HepG2 (cell line): ENCODE results near the gene ZFAND2A. TPM values are rescaled to one million over a fixed set of nuclear protein-coding genes. Genes with fewer than 3 reads are reported as not detected.

Experiments used
- ATAC-seq: fragments of 200-7000 bp; cut with Tn5 transposase; 3 replicates; pipeline ENCODE4 v1.9.1; 2020; ENCODE audit warnings: mild to moderate bottlenecking, moderate library complexity
- BruUV-seq: library from RNA; stranded (reverse); fragments of 400-500 nt; replicated peaks from 2 replicates; lab custom pipeline; 2021; lab: Mats Ljungman, UMichigan
- CTCF ChIA-PET: fragments of 300-600 bp; formaldehyde crosslinking; extraction: SDS; loops from one replicate; lab custom pipeline; 2021; ENCODE audit warnings: low total read pairs, inconsistent platforms, low intra/inter-chr PET ratio; lab: Yijun Ruan, JAX
- POLR2A ChIA-PET: fragments of 350-600 bp; sonication (Branson Sonifier 250); formaldehyde crosslinking; loops from one replicate; lab custom pipeline; 2020; ENCODE audit warnings: antibody characterized with exemption, inconsistent platforms; lab: Yijun Ruan, JAX
- DNase-seq: peaks from one replicate; pipeline ENCODE4 v3.0.0-alpha.2; 2015; ENCODE audit warnings: low spot score
- FAIRE-seq: peaks from 3 replicates; lab custom pipeline; 2011; peaks lifted over from hg19 to GRCh38; lab: Jason Lieb, UNC
- H2AFZ ChIP-seq: one replicate; pipeline ENCODE4 v1.6.1; 2011; ENCODE audit warnings: low read length, inconsistent platforms
- H3K27ac ChIP-seq: fragments of 300-600 bp; 3 replicates; pipeline ENCODE4 v1.8.0; 2011; ENCODE audit warnings: mixed run types, mild to moderate bottlenecking, mixed read lengths, low read length, inconsistent platforms; ENCODE audit not compliant: insufficient read depth; ENCODE audit errors: extremely low read length
- H3K27me3 ChIP-seq, 2 experiments: fragments of 200-600 bp in 1 of 2; 2 replicates in 1 of 2; 3 replicates in 1 of 2; pipeline versions ENCODE4 v1.6.0 to v1.8.0; 2011; ENCODE audit warnings: low read length in 2 of 2, mild to moderate bottlenecking in 2 of 2, moderate library complexity in 2 of 2, inconsistent platforms in 1 of 2; ENCODE audit not compliant: insufficient read depth in 2 of 2, control insufficient read depth in 1 of 2
- H3K36me3 ChIP-seq, 2 experiments: fragments of 200-600 bp in 1 of 2; replicated peaks in 1 of 2; 2 replicates in 1 of 2; 3 replicates in 1 of 2; pipeline versions ENCODE4 v1.5.1 to v1.8.0; 2011; ENCODE audit warnings: low read length in 2 of 2, inconsistent platforms in 1 of 2; ENCODE audit not compliant: insufficient read depth in 2 of 2, control insufficient read depth in 1 of 2
- H3K4me1 ChIP-seq: 2 replicates; pipeline ENCODE4 v1.5.1; 2012; ENCODE audit warnings: low read length, inconsistent platforms; ENCODE audit not compliant: insufficient read depth
- H3K4me2 ChIP-seq: 2 replicates; pipeline ENCODE4 v1.6.0; 2011; ENCODE audit warnings: low read depth, low read length, inconsistent platforms
- H3K4me3 ChIP-seq, 3 experiments: fragments of 200-600 bp in 1 of 3; sonication (generic), shearing (Covaris generic) in 1 of 3; replicated peaks in 1 of 3; 2 replicates each; pipeline ENCODE4 v1.5.1; 2011 to 2016; ENCODE audit warnings: low read length in 3 of 3, inconsistent platforms in 2 of 3, low read depth in 2 of 3, mild to moderate bottlenecking in 2 of 3, control low read depth in 1 of 3, mixed read lengths in 1 of 3; ENCODE audit not compliant: insufficient read depth in 1 of 3
- H3K79me2 ChIP-seq: one replicate; pipeline ENCODE4 v1.6.1; 2011; ENCODE audit warnings: low read length, inconsistent platforms; ENCODE audit not compliant: insufficient read depth
- H3K9ac ChIP-seq: 2 replicates; pipeline ENCODE4 v1.6.0; 2011; ENCODE audit warnings: mild to moderate bottlenecking, low read depth, low read length, inconsistent platforms; ENCODE audit not compliant: insufficient read depth
- H3K9me3 ChIP-seq: 2 replicates; pipeline ENCODE4 v1.5.1; 2012; ENCODE audit warnings: mild to moderate bottlenecking, low read length
- H4K20me1 ChIP-seq: 2 replicates; pipeline ENCODE4 v1.6.0; 2011; ENCODE audit warnings: inconsistent platforms, mild to moderate bottlenecking, low read length, moderate library complexity; ENCODE audit not compliant: insufficient read depth
- ARNTL ChIP-seq: sonication (generic); formaldehyde crosslinking; IDR thresholded peaks from 2 replicates; pipeline ENCODE4 v1.4.0; 2020; ENCODE audit warnings: mild to moderate bottlenecking, missing genetic modification reagents
- IKZF1 ChIP-seq: fragments of 450-650 bp; IDR thresholded peaks from 2 replicates; pipeline ENCODE4 v1.7.1; 2016
- SIN3A ChIP-seq: IDR thresholded peaks from 2 replicates; pipeline ENCODE4 v1.6.1; 2011; ENCODE audit warnings: low read depth, mild to moderate bottlenecking, control low read depth, low read length, borderline replicate concordance
- ZBED4 ChIP-seq: sonication (generic); formaldehyde crosslinking; IDR thresholded peaks from 2 replicates; pipeline ENCODE4 v1.4.0; 2020; ENCODE audit warnings: missing genetic modification reagents, borderline replicate concordance
- ZBTB38 ChIP-seq: sonication (generic); formaldehyde crosslinking; IDR thresholded peaks from 2 replicates; pipeline ENCODE4 v1.5.1; 2020; ENCODE audit warnings: mild to moderate bottlenecking, missing genetic modification reagents
- WGBS: methylation state at CpG from one replicate; pipeline ENCODE4 v1.1.6; 2017; ENCODE audit warnings: low lambda C conversion rate; 5-methylcytosine and 5-hydroxymethylcytosine counted together
- in situ Hi-C: cut with HindIII; loops from 2 replicates; pipeline ENCODE4 v1.10.0; 2017; ENCODE audit warnings: low pct_unique_long_range_greater_than_20kb; ENCODE audit not compliant: extremely low pct_ligation_motif_present
- intact Hi-C: fragments of 100-400 bp; cut with micrococcal nuclease; formaldehyde crosslinking; loops from one replicate; pipeline ENCODE4 v1.10.0; 2022; ENCODE audit not compliant: unreplicated experiment
- polyA plus RNA-seq, 8 experiments: library from polyadenylated mRNA; depleted of rRNA in 3 of 8; stranded (reverse) in 7 of 8; unstranded in 1 of 8; fragments of >200 nt; fragmentation: Illumina TruSeq in 4 of 8; extraction: Trizol in 4 of 8; gene quantifications; 2 replicates each; pipeline versions ENCODE4 v1.2.1 to v1.2.3, GENCODE V29; 2011 to 2016; ENCODE audit warnings: low read depth in 4 of 8, missing spikeins in 1 of 8, mixed read lengths in 1 of 8; ENCODE audit not compliant: insufficient read depth in 1 of 8
- total RNA-seq, 5 experiments: library from RNA; depleted of rRNA; stranded (reverse); fragments of >200 nt; fragmentation: Illumina TruSeq; extraction: Trizol; gene quantifications; 2 replicates each; pipeline ENCODE4 v1.2.3, GENCODE V29; 2016; ENCODE audit warnings: low read depth in 1 of 5

The ZFAND2A gene
- total and polyA plus RNA-seq, 2 of the 13 experiments (the other 11 are each of a cell fraction or from before 2014, with no cell fraction given), result 140 to 153 TPM

- peaks cover 24% of the 10 kb centered on the region for H3K79me2 ChIP-seq
- H3K4me3 ChIP-seq, result peak overlapping the region in 2 of 3 experiments; percentile 94; a peak in 4 of 6 replicates
- ChIA-PET POLR2A (interaction anchor here (1.0 to 8.4 kb wide), 7 partner anchors 8 to 191 kb away, joined by 3 to 116 read pairs (median 12); partner anchors contain the start of genes GPER1 and ZFAND2A), CTCF (interaction anchor here (2.0 kb wide), 1 partner anchor 82 kb away, joined by 11 read pairs; no protein-coding TSS in a partner anchor)
- H3K9me3 ChIP-seq, result no peaks in the 10 kb centered on the region
- TF ChIP-seq ZBTB38 (CRISPR knock-in tag), result 0 out of 2 replicates have a peak, but pooled peaks have one; percentile 33
- TF ChIP-seq SIN3A, result no peak
- DNase-seq, result no peak
- no peak for FAIRE-seq
- BruUV-seq, result no TSS peak
- H4K20me1 ChIP-seq, result no peaks in the 10 kb centered on the region
- H3K36me3 ChIP-seq, result peaks cover 3 to 10% of the 10 kb centered on the region in 2 experiments; a peak in 4 of 5 replicates
- no peaks in the 10 kb centered on the region; a peak in 1 of 5 replicates for H3K27me3 ChIP-seq
- peak overlapping the region; percentile 99 for H3K4me2 ChIP-seq
- no peak overlapping the region for H3K27ac ChIP-seq
- peaks cover 35% of the 10 kb centered on the region for H3K4me1 ChIP-seq
- H3K9ac ChIP-seq, result peak overlapping the region; percentile 47
- 87% methylated on average over 9 of the region's 11 CpGs for WGBS
- intact Hi-C loops, result no loop called here
- ATAC-seq, result no peak
- H2AFZ ChIP-seq, result no peak overlapping the region
- in situ Hi-C loops, result no loop called here
Observed at GRCh38 chr7:1168422-1168821, 8.4 kb upstream of the ZFAND2A start.

DNA sequence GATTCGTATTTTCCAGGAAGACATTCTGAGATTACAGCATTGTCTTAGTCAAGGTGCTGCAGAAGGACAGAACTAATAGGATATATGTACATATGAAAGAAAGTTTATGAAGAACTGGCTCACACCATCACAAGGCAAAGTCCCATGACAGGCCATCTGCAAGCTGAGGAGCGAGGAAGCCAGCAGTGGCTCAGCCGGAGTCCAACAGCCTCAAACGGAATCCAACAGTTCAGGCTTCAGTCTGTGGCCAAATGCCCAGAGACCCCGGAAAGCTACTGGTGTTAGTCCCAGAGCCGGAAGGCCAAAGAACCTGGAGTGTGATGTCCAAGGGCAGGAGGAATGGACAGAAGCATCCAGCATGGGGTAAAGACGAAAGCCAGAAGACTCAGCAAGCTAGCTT lies 4.4 kb upstream of the ZFAND2A start:
- no peaks in the 10 kb centered on the region; a peak in 1 of 5 replicates for H3K27me3 ChIP-seq
- no peak overlapping the region for H3K9ac ChIP-seq
- no peaks in the 10 kb centered on the region for H4K20me1 ChIP-seq
- no peak overlapping the region for H3K4me3 ChIP-seq
- ATAC-seq (no peak), DNase-seq (no peak), FAIRE-seq (no peak)
- TF ChIP-seq ARNTL (no peak), IKZF1 (no peak), ZBED4 (CRISPR knock-in tag) (no peak)
- peaks cover 37% of the 10 kb centered on the region for H3K79me2 ChIP-seq
- ChIA-PET POLR2A (no interaction called here), CTCF (no interaction called here)
- 92% methylated on average over 7 of the region's 7 CpGs for WGBS
- intact Hi-C loops, result no loop called here
- no peak overlapping the region for H2AFZ ChIP-seq
- H3K4me2 ChIP-seq, result no peak overlapping the region
- in situ Hi-C loops, result loop anchor here (5.0 kb wide), 1 partner anchor 77 kb away; the partner anchor contains the start of gene GPER1
- peaks cover 3 to 17% of the 10 kb centered on the region in 2 experiments; a peak in 4 of 5 replicates for H3K36me3 ChIP-seq
- H3K27ac ChIP-seq, result no peak overlapping the region
- peaks cover 37% of the 10 kb centered on the region for H3K4me1 ChIP-seq
- no TSS peak for BruUV-seq
- H3K9me3 ChIP-seq, result no peaks in the 10 kb centered on the region
